ENCODE measurements around the gene GOLGA6D.
"Not testable (repeated sequence)": the region's sequence is repeated elsewhere in the genome, so short reads cannot be mapped to it uniquely, and the experiment has no call there.

Gene GOLGA6D

DNA sequence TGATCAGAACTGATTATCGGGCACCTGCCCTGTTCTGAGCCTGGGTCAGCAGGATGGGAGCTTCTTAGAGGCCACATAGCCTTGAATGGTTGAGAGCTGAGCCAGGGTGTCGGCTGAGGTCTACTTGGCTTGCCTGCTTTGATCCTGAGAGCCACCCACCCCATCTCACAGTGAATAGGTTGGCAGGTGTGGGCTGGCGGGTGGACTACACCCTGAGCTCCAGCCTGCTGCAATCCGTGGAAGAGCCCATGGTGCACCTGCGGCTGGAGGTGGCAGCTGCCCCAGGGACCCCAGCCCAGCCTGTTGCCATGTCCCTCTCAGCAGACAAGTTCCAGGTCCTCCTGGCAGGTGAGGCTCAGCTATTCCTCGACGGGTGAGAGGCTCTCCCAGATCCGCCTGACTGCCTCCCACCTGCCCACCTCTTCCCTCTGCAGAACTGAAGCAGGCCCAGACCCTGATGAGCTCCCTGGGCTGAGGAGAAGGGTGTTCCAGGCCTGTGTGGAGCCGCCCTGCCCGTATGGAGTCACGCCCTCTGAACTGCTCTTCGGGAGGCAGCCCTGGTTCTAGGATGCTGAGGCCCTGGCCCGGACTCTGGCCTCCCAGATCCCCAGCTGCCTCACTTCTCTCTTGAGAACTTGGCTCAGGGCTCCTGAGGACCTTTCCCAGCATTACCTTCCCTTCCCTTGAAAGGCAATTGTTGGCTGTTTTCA, 57.1 kb downstream of the GOLGA6D start:
- FAIRE-seq, result no peak
- TF ChIP-seq, protein P1, sequence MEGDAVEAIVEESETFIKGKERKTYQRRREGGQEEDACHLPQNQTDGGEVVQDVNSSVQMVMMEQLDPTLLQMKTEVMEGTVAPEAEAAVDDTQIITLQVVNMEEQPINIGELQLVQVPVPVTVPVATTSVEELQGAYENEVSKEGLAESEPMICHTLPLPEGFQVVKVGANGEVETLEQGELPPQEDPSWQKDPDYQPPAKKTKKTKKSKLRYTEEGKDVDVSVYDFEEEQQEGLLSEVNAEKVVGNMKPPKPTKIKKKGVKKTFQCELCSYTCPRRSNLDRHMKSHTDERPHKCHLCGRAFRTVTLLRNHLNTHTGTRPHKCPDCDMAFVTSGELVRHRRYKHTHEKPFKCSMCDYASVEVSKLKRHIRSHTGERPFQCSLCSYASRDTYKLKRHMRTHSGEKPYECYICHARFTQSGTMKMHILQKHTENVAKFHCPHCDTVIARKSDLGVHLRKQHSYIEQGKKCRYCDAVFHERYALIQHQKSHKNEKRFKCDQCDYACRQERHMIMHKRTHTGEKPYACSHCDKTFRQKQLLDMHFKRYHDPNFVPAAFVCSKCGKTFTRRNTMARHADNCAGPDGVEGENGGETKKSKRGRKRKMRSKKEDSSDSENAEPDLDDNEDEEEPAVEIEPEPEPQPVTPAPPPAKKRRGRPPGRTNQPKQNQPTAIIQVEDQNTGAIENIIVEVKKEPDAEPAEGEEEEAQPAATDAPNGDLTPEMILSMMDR (IDR thresholded peaks at IDR 0.05; ENCODE audit: insufficient read depth, missing control alignments), result no peak
- no peak for DNase-seq (ENCODE audit: insufficient read length, low spot score)

DNA sequence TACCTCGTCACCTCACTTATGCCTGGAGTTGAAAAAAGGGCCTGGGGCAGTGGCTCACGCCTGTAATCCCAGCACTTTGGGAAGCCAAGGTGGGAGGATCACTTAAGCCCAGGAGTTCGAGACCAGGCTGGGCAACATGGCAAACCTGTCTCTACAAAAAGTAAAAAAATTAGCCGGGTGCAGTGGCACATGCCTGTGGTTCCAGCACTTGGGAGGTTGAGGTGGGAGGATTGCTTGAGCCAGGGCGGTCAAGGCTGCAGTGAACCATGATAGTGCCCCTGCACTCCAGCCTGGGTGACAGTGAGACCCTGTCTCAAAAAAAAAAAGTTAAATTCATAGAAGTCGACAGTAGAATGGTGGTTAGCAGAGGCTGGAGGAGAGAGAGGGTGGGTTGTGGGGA, 59.6 kb downstream of the GOLGA6D start:
- TF ChIP-seq, protein P1 (IDR thresholded peaks at IDR 0.05; ENCODE audit: insufficient read depth, missing control alignments), result no peak
- no peak for DNase-seq (ENCODE audit: insufficient read length, low spot score)
- no peak for FAIRE-seq

DNA sequence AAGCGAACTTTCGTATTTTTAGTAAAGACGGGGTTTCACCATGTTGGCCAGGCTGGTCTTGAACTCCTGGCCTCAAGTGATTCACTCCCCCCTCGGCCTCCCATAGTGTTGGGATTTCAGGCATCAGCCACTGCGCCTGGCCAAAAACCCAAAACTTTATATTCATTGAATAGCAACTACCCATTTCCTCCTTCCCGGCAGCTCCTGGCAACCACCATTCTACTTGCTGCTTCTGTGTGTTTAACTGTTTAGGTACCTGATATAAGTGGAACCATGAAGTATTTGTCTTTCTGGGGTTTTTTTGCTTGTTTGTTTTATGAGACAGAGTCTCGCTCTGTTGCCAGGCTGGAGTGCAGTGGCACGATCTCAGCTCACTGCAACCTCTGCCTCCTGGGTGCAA, 61.3 kb downstream of the GOLGA6D start:
- not testable (repeated sequence) for FAIRE-seq; DNase-seq (ENCODE audit: insufficient read length, low spot score)

Measured in D721Med (cell line).